GM12865 (cell line): ENCODE results near the gene PALS1.

ENCODE experiments used
- DNase-seq: peaks from one replicate; pipeline ENCODE4 v3.0.0; 2010; ENCODE audit warnings: low read depth
- H3K4me3 ChIP-seq: 2 replicates; pipeline ENCODE4 v1.5.1; 2011; ENCODE audit warnings: mild to moderate bottlenecking, low read depth, low read length, control low read depth
- TF ChIP-seq, protein P1 (sequence below): IDR thresholded peaks from 2 replicates; pipeline ENCODE4 v1.5.1; 2011; ENCODE audit warnings: low read length, control low read depth, low read depth, inconsistent platforms; ENCODE audit not compliant: insufficient read depth; ENCODE audit errors: missing control alignments

PALS1 gene

DNA sequence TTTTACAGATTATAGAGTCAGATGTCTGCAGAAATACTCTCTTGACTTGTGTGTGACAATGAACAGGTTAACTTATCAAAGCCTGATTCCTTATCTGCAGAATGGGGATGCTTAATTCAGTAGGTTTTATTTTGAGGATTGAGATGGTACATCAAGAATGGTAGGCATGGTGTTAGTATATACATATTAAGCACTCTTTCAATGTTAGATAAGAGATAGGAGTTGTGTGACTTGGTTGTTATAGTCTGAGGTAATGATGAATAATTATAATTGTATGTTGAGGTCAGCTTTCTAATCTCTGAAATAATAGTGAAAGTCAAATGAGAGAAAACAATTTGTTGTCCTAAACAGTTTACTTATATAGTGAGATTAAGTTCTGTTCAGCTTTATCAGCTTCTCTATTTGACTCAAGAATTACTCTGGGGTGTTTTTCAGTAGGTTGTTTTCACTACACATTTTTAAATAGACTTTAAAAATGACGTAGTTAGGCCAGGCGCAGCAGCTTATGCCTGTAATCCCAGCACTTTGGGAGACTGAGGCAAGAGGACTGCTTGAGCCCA, 11.9 kb downstream of the PALS1 start:
- TF ChIP-seq, protein P1, sequence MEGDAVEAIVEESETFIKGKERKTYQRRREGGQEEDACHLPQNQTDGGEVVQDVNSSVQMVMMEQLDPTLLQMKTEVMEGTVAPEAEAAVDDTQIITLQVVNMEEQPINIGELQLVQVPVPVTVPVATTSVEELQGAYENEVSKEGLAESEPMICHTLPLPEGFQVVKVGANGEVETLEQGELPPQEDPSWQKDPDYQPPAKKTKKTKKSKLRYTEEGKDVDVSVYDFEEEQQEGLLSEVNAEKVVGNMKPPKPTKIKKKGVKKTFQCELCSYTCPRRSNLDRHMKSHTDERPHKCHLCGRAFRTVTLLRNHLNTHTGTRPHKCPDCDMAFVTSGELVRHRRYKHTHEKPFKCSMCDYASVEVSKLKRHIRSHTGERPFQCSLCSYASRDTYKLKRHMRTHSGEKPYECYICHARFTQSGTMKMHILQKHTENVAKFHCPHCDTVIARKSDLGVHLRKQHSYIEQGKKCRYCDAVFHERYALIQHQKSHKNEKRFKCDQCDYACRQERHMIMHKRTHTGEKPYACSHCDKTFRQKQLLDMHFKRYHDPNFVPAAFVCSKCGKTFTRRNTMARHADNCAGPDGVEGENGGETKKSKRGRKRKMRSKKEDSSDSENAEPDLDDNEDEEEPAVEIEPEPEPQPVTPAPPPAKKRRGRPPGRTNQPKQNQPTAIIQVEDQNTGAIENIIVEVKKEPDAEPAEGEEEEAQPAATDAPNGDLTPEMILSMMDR = no peak
- H3K4me3 ChIP-seq = no peak overlapping the region
- DNase-seq = peak; percentile 7

DNA sequence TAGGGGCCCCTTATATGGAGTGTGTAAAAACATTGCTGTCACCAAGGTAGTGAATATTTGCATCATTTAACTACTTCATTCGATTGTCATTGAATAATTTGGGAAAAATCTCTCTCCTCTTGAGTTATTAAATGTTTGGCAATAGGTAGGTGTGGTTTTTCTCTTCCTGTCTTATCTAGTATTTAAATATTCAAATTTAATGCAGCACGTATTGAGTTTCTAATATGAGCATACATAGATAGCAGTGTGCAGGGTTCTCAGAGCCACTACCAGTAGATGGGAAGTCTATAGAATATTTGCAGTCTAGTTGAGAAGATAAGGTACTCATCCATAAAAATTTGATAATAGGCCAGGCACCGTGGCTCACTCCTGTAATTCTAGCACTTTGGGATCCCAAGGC, 16.7 kb downstream of the PALS1 start:
- no peak overlapping the region for H3K4me3 ChIP-seq
- DNase-seq = no peak
- TF ChIP-seq, protein P1 = no peak

DNA sequence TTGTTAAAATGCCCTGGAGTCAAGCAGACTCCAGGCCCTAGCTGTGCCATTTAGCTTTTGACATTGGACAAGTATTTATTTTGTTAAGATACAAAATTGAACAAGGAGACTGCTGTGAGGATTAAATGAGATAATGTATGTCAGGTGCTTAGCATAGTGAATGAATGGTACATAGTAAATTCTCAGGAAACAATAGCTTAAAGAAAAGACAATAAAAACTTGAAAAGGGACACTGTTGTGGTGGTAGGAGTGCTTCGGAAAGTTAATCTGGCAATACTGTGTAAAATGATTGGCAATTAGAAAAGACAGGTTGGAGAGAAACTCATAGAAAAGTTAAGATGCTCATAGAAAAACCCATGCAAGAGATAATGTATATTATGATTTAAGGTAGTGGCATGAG, 19.7 kb downstream of the PALS1 start:
- DNase-seq = no peak
- TF ChIP-seq, protein P1 = no peak
- H3K4me3 ChIP-seq = no peak overlapping the region

DNA sequence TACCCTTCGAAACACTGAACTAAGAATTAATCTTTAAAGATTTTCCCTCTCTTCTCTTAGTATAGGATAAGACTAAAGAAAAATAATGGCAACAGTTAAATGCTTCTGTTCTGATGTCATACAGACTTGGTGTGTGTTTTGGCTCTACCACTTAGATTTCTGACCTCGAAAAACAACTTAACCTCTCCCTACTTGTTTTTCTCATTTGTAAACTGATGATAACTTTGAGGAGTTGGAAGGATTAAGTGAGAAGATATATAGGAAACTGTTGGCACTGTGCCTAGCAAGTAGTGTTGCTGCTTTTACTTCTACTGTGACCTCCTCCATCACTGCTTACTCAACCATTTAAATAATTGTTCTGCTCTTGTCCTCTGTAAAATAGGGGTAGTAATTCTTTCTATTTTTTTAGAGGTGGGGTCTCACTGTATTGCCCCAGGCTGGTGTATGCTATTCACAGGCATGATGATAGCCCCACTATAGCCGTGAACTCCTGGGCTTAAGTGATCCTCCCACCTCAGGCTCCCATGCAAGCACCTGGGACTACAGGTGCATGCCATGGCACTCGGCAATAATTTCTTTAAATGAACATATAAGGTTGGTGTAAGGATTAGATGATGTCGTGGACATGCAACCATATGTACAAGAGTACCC, 22.4 kb downstream of the PALS1 start:
- H3K4me3 ChIP-seq = no peak overlapping the region
- no peak for DNase-seq
- TF ChIP-seq, protein P1 = no peak

DNA sequence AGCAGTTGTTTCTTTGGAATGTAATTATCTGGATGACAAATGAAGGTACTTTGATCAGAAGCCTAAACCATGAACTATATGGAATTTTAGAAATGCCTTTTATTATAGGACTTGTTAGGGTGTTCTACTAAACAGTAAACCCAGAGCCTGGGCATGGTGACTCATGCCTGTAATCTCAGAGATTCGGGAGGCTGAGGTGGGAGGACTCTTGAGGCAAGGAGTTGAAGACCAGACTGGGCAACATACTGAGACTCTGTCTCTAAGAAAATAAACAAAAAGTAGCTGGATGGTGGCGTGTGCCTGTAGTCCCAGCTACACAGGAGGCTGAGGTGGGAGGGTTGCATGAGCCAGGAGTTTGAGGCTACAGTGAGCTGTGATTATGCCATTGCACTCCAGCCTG, 23.9 kb downstream of the PALS1 start:
- TF ChIP-seq, protein P1 = no peak
- H3K4me3 ChIP-seq = no peak overlapping the region
- DNase-seq = no peak

DNA sequence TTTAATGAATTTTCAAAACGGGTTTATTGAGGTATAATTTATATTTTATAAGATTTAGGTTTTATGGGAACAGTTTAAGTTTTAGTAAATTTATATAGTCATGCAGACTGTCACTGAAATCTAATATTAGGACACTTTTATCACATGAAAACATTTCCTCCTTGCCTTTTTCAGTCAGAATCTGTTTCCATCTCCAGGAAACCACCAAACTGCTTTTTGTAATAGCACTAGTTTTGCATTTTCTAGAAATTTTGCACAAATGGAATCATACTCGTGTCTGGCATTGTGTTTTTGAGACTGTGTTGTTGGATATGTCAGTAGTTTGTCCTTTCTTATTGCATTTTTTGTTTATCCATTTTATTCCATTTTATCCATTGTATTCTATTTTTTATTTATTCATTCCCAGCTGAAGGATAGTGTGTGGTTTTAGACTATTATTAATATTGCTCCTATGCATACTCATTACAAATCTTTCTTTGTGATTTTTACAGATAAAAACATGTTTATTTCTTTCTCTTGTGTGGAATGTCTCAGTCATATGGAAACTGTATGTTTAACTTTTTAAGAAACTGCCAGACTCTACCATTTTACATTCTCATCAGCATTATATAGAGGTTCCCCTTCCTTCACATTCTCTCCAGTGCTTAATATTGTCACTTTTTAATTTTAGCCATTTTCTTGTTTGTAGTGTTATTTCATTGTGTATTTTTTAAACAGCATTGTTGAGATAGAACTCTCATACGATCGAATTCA, 26.5 kb downstream of the PALS1 start:
- no peak overlapping the region for H3K4me3 ChIP-seq
- TF ChIP-seq, protein P1 = no peak
- no peak for DNase-seq
